ENCODE data around the gene NXPH3.
"Not testable (repeated sequence)": the region's sequence is repeated elsewhere in the genome, so short reads cannot be mapped to it uniquely, and the experiment has no call there.

Gene NXPH3

GRCh38 chr17:49554694-49555494 is 20.8 kb upstream of the NXPH3 start:
- no peak for DNase-seq

- no peak for DNase-seq
Measured at GRCh38 chr17:49555495-49556222, 20.0 kb upstream of the NXPH3 start.

DNA sequence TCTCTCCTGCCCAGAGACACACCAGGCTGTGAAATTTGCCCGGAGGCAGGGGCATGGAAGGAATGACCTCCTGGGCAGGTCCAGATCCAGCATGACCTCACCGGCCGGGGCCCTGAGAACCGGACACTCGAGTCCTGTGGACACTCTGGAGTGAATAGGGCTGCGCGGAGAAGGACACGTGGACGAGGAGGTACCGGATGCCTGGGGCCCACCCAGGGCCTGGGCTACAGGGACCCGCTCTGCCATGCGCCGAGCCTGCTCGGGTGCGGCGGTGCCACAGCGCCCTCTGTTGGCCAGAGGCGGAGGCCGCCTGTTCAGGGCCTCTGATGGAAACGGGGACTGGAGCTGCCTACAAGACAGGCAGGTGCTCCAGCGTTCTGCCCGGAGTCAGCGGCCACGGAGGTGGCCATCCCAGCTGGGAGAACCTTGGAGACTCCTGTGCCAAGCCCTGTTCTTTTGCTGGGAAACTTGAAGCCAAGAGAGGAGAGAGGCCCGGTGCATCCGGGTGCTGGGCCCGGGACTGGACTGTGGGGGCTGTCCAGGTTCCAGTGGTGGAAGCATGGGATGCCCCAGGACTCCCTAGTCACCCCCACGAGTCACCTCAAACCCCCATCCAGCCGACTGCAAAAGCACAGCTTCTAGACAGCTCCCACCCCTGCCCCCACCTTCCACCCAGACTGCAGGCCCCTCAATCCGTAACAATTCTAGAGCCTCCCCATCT is 19.3 kb upstream of the NXPH3 start:
- peak; percentile 71 to 75 for DNase-seq

DNA sequence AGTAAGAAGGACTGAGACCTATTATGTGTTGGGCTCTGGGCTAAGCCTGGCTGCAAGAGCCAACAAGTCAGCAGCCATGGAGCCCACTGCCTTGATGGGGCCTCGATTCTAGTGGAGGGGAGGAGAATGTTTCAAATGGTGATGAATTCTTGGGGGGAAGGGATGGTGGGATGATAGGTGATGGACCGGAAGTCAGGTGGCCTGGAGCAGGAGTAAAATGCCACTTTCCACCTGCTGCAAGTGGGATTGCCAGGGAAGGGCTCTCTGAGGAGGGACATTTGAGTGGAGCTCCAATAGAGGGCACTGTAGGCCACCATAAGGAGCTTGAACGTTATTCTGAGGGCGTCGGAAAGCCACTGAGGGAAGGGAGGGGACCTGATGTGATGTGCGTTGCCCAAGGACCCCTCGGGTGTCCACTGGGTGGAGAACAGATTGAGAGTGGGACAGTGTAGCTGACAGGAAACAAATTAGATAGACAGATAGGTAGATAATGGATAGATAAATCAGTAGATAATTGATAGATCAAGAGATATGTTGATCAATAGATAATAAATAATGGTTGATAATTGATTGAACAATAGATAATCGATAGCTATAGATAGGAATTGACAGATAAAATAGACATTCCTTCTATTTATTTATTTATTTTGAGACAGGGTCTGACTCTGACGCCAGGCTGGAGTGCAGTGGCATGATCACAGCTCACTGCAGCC is 18.2 kb upstream of the NXPH3 start:
- DNase-seq: peak in 1 of 2 donors; percentile 32

- no peak for DNase-seq
Measured at GRCh38 chr17:49564638-49565037, 11.0 kb upstream of the NXPH3 start.

DNA sequence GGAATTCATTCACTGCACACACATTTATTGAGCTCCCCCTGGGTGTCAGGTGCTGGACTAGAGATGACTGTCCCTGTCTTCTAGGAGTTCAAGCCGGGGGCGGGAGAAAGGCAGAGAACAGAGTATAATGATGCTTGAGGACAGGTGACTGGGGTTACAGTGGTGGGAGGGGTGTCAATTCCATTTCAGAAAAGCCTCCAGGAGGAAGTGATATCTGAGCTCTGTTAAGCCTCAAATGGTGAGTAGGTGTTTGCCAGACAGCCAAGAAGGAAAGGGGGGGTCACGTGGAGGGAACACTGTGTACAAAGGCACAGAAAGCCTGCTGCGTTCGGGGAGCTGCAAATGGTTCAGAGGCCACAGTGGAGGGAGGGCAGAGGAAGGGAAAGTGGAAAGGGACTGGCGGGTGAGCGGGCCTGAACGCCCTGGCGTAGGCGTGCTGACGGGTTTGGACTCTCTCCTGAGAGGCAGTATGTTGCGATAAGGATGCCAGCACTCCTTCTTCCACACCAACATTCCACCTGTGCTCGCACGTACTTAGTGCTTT is 9.7 kb upstream of the NXPH3 start:
- DNase-seq: no peak

DNA sequence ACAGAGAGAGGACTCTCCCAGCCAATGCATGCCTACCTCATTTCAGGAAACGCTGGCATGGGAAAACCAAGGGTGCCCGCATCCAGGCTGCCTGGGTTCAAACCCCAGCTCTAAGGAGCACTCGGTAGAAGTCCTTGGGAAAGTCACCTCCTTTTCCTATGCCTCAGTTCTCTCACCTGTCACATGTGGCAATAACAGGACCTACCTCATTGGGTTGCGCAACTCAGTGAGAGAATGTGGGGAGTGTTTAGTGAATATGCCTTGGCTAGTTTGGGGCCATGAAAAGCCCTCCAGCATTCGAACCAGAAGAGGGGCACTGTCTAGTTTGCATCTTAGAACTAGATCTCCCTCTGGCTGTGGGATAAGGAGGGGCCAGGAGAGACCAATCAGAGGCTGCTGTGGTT is 9.0 kb upstream of the NXPH3 start:
- no peak for DNase-seq

- DNase-seq: no peak
Measured at GRCh38 chr17:49567104-49567521, 8.6 kb upstream of the NXPH3 start.

- peak; percentile 71 to 84 for DNase-seq
Measured at GRCh38 chr17:49567871-49568694, 7.6 kb upstream of the NXPH3 start.

DNA sequence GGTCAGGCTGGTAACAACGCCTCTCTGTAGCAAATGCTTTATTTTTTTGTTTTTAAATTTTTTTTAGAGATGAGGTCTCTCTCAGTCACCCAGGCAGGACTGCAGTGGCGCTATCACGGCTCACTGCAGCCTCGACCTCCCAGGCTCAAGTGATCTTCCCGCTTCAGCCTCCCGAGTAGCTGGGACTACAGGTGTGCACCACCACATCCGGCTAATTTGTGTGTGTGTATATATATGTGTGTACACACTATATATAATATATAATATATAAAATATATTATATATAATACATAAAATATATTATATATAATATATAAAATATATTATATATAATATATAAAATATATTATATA is 7.0 kb upstream of the NXPH3 start:
- not testable (repeated sequence) for DNase-seq

DNA sequence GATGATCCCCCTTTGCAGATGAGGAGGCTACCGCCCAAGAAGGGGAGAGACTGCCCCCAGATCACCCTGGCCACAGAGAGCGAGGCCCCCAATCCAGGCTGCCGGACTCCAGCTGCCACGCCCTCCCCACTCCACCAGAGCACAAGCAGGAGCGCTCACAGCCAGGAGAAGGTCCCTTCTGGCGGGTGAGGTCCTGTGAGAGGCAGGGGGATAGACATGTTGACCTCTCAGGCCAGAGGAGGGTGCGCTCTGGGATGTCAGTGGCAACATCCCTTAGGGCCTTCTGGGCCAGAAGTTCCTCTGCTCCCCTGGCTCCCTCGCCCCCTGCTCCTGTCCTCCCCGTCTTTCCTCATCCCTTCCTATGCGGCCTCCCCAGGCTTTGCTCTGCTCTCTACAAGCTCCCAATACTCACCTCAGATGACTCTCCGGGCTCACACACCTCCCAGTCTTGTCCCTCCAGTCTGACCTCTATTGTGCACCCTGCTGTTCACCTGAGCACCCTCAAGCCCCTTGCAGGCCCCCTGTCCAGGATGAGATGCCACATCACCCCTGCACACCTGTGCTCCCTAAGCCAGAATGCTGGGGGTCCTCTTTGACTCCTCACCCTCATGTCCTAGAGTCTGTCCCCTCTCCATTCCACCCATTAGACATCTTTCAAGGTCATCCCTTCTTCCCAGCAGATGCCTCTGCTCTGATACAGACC is 5.0 kb upstream of the NXPH3 start:
- no peak for DNase-seq

DNA sequence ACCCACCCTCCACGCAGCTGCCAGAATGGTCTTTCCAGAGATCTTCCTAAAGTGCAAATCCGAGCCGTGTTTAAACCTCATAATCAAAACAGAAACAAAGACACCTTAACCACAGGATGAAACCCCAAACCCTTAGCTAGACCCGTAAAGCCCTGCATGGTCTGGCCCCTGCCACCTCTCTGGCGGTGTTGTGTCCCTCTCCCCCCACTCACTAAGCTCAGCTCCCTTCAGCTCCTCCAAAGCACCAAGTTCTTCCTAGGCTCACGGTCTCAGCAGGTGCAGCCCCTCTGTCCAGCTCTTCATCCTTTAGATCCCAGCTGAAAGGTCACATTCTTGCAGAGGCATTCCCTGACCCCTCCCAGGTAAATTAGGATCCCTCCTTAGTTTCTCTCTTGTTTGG is 4.4 kb upstream of the NXPH3 start:
- no peak for DNase-seq

DNA sequence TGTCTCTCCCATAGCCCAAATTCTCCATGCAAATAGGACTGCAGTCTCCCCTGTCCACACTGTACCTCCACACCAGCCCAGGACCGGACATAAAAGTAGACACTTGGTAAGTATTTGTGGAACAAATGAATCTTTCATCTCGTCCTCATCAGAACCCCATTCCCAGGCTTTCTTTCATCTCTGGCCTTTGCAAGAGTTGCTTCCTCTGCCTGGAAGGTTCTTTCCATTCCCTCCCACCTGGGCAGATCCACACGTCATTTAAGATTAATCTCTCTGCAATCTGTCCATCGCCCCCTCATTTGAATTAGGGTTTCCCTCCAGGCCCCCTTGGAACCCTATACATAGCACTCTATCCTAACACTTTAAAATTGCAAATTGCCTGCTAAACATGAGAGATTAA is 3.9 kb upstream of the NXPH3 start:
- DNase-seq: no peak

GRCh38 chr17:49572226-49572625 is 3.4 kb upstream of the NXPH3 start:
- no peak for DNase-seq

GRCh38 chr17:49572806-49573420 is 2.8 kb upstream of the NXPH3 start:
- DNase-seq: no peak

- DNase-seq: no peak
Measured at GRCh38 chr17:49573510-49574322, 2.0 kb upstream of the NXPH3 start.

- no peak for DNase-seq
Measured at GRCh38 chr17:49574323-49574781, 1.3 kb upstream of the NXPH3 start.

GRCh38 chr17:49574945-49575678 is 559 bp upstream of the NXPH3 start:
- no peak for DNase-seq

All from activated CD4-positive, alpha-beta T cell treated with anti-CD3 and anti-CD28 coated beads for 4 hours (primary cell).